Cardiac muscle cell (in vitro differentiated cells and primary cell): ENCODE data around the gene GRID1. TPM values are rescaled to one million over a fixed set of nuclear protein-coding genes. Genes with fewer than 3 reads are reported as not detected.

Source experiments
- DNase-seq, 2 donors: peaks; one replicate each; pipeline versions ENCODE4 v3.0.0 to v3.0.0-alpha.2; 2010 to 2017; ENCODE audit warnings: low read depth in 1 of 2, low spot score in 1 of 2
- H3K27ac ChIP-seq: fragments of 200-600 bp; sonication (generic); 2 replicates; pipeline ENCODE4 v1.5.1; 2016
- H3K27me3 ChIP-seq: fragments of 200-600 bp; sonication (generic); 2 replicates; pipeline ENCODE4 v1.6.0; 2016; ENCODE audit warnings: control low read depth
- H3K36me3 ChIP-seq: fragments of 200-600 bp; sonication (generic); 2 replicates; pipeline ENCODE4 v1.5.1; 2016; ENCODE audit warnings: control low read depth
- H3K4me1 ChIP-seq: fragments of 200-600 bp; sonication (generic); 2 replicates; pipeline ENCODE4 v1.8.1; 2017; ENCODE audit warnings: low read depth, mild to moderate bottlenecking, mixed run types
- H3K4me3 ChIP-seq: fragments of 200-600 bp; sonication (generic); 2 replicates; pipeline ENCODE4 v1.5.1; 2016; ENCODE audit warnings: mild to moderate bottlenecking
- H3K9me3 ChIP-seq: fragments of 200-600 bp; sonication (generic); 2 replicates; pipeline ENCODE4 v1.5.1; 2017; ENCODE audit warnings: low read depth, mild to moderate bottlenecking, control low read depth
- polyA plus RNA-seq: library from polyadenylated mRNA; unstranded; fragments of >200 nt; fragmentation: Nextera tagmentation; extraction: Ambion mirVana; gene quantifications from 2 replicates; pipeline ENCODE4 v1.2.1, GENCODE V29; 2016
- total RNA-seq: library from RNA; depleted of rRNA; stranded (reverse); fragments of >200 nt; gene quantifications from 2 replicates; pipeline ENCODE4 v1.2.3, GENCODE V29; 2016
- TF ChIP-seq, protein P1 (sequence below): IDR thresholded peaks from 2 replicates; pipeline ENCODE4 v1.5.1; 2012; ENCODE audit warnings: low read depth, mild to moderate bottlenecking, low read length

Gene GRID1
- total and polyA plus RNA-seq, 2 experiments from 2014 or later, result 1.5 to 1.6 TPM

DNA sequence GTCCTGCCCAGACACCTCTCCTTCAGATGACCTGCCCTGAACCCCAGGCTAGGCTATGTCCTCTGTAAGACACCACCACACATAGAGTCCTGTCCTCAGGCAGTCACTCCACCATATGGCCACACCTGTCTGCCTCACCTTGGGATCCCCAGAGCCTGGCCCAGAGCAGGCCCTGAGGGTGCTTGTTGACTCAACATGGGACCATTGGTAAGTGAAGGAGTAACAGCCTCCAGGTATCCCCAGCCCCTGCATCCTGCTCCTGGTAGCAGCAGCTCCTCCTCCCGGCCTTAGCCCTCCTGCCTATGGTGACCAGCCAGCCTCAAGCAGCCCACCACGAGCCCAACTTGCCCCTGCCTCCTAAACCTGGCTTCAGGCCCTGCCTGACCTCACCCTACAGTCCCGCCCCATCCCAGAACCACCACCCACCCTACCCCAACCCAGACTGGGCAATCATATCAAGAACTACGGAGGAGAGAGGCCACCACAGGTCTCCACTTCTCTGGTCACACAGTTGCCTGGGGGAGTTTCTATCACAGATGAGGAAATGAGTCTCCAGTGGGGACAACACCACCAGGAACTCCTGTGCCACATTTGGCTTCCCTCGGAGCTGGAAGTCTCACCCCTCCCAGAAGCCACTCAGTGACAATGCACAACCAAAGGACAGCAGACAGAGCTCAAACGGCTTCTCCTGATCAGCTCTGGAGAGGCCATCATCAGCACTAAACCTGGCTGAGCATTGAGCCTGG is 136.6 kb downstream of the GRID1 start:
- H3K9me3 ChIP-seq, result no peaks in the 10 kb centered on the region
- no peaks in the 10 kb centered on the region for H3K4me1 ChIP-seq
- TF ChIP-seq, protein P1, sequence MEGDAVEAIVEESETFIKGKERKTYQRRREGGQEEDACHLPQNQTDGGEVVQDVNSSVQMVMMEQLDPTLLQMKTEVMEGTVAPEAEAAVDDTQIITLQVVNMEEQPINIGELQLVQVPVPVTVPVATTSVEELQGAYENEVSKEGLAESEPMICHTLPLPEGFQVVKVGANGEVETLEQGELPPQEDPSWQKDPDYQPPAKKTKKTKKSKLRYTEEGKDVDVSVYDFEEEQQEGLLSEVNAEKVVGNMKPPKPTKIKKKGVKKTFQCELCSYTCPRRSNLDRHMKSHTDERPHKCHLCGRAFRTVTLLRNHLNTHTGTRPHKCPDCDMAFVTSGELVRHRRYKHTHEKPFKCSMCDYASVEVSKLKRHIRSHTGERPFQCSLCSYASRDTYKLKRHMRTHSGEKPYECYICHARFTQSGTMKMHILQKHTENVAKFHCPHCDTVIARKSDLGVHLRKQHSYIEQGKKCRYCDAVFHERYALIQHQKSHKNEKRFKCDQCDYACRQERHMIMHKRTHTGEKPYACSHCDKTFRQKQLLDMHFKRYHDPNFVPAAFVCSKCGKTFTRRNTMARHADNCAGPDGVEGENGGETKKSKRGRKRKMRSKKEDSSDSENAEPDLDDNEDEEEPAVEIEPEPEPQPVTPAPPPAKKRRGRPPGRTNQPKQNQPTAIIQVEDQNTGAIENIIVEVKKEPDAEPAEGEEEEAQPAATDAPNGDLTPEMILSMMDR, result no peak
- DNase-seq, result no peak
- no peaks in the 10 kb centered on the region for H3K36me3 ChIP-seq
- H3K4me3 ChIP-seq, result no peak overlapping the region
- H3K27ac ChIP-seq, result no peak overlapping the region
- no peaks in the 10 kb centered on the region for H3K27me3 ChIP-seq

GRCh38 chr10:86229376-86229775 is 137.2 kb downstream of the GRID1 start:
- Histone ChIP-seq H3K4me1 (no peaks in the 10 kb centered on the region), H3K27ac (no peak overlapping the region), H3K9me3 (no peaks in the 10 kb centered on the region), H3K36me3 (no peaks in the 10 kb centered on the region), H3K4me3 (no peak overlapping the region), H3K27me3 (no peaks in the 10 kb centered on the region)
- TF ChIP-seq, protein P1, result no peak
- no peak for DNase-seq

DNA sequence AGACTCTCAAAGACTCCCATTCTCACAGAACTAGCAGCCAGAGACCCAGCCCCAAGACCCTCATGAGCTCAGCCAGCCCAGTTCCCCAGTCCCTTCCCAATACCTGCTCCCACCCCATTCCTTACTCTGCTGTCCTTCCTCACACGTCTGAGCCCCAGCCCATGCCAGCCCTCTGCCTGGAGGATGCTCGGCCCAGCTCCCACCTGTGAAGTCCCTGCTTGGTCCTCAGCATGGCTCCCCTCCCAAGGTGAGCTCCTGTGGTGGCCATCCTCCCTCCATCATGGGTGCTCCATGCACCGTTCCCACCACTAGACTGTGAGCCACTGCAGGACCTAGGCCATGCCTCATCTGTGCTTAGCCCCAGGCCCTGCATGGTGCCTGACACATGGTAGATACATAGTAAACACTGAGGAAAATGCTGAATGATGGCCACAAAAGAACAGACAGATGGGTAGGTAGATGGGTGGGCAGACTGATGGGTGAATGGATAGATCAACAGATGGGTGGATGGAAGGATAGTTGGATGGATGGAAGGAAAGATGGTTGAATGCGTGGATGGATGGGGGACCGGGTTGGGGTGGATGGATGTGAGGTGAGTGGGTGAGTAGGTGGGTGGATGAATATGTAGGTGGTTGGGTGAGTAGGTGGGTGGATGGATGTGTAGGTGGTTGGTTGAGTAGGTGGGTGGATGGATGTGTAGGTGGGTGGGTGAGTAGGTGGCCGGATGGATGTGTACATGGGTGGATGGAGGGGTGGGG is 138.9 kb downstream of the GRID1 start:
- no peak for DNase-seq
- TF ChIP-seq, protein P1, result no peak

DNA sequence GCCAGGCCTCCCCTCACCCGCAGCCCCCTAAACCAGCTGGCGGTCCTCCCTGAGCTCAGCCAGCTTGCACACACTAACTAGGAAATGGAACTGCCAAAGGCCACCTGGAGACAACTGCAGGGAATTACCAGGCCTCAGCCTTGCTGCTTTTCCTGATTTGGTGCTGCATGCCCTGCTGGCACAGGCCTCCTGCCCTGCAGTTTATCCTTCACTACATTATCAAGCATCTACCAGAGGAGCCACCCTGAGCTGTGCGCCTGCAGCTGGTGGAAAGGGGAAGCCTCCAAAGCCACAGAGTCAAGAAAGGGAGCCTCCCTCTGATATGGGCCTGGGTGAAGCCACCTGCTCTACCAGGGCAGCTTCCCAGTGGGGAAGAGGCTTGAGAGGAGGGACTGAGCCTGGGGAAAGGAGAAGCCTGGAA is 139.8 kb downstream of the GRID1 start:
- Histone ChIP-seq H3K27me3 (no peaks in the 10 kb centered on the region), H3K9me3 (no peaks in the 10 kb centered on the region), H3K27ac (no peak overlapping the region), H3K4me1 (no peaks in the 10 kb centered on the region), H3K36me3 (no peaks in the 10 kb centered on the region), H3K4me3 (no peak overlapping the region)
- TF ChIP-seq, protein P1, result no peak
- no peak for DNase-seq

More for the DNA sequence above, 138.9 kb downstream of the GRID1 start:
- Histone ChIP-seq H3K4me1 (no peaks in the 10 kb centered on the region), H3K36me3 (no peaks in the 10 kb centered on the region), H3K4me3 (no peak overlapping the region), H3K27me3 (no peaks in the 10 kb centered on the region), H3K9me3 (no peaks in the 10 kb centered on the region), H3K27ac (no peak overlapping the region)

DNA sequence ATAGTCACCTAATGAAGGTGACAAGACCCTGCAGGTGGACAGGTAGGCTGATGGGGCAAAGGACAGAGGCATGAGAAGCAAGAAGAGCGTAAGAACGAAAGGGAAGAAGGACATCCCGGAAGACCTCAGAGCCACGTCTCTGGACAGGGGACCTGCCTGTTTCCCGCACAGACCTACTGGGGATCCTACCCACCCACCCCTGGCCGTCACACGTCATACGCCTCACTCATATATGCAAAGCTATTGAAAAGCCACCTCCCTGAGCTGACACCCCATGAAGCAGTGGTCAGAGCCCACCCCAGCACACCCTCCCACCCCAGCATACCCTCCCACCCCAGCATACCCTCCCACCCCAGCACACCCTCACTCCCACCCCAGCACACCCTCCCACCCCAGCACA is 140.6 kb downstream of the GRID1 start:
- DNase-seq, result no peak
- H3K4me1 ChIP-seq, result no peaks in the 10 kb centered on the region
- no peaks in the 10 kb centered on the region for H3K36me3 ChIP-seq
- H3K27ac ChIP-seq, result no peak overlapping the region
- no peak overlapping the region for H3K4me3 ChIP-seq
- H3K27me3 ChIP-seq, result no peaks in the 10 kb centered on the region
- TF ChIP-seq, protein P1, result no peak
- no peaks in the 10 kb centered on the region for H3K9me3 ChIP-seq
